HG02885 (cell line): ENCODE data around the gene TMEM131L.
"Not testable (repeated sequence)": the region's sequence is repeated elsewhere in the genome, so short reads cannot be mapped to it uniquely, and the experiment has no call there.

Experiments used
- ATAC-seq: cut with Tn5 transposase; IDR thresholded peaks from one replicate; pipeline ENCODE4 v1.9.1; 2021; ENCODE audit warnings: mild to moderate bottlenecking; ENCODE audit not compliant: unreplicated experiment, poor library complexity

TMEM131L gene

GRCh38 chr4:153448003-153448731 lies 18.0 kb upstream of the TMEM131L start:
- ATAC-seq: no peak

GRCh38 chr4:153449338-153449737 lies 16.8 kb upstream of the TMEM131L start:
- no peak for ATAC-seq

- ATAC-seq: peak; percentile 39
Observed at GRCh38 chr4:153450544-153450917, 15.6 kb upstream of the TMEM131L start.

DNA sequence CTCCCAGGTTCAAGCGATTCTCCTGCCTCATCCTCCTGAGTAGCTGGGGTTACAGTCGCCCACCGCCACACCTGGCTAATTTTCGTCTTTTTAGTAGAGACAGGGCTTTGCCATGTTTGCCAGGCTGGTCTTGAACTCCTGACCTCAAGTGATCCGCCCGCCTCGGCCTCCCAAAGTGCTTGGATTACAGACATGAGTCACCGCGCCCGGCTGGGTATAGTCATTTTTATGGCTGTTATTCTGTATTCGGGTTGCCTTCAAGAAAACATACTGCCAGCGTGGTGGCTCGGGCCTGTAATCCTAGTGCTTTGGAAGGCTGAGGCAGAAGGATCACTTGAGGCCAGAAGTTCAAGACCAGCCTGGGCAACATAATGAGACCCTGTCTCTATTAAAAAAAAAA lies 15.0 kb upstream of the TMEM131L start:
- ATAC-seq: not testable (repeated sequence)

GRCh38 chr4:153451911-153452657 lies 14.1 kb upstream of the TMEM131L start:
- ATAC-seq: no peak

- ATAC-seq: no peak
Observed at GRCh38 chr4:153452658-153453378, 13.3 kb upstream of the TMEM131L start.

- no peak for ATAC-seq
Observed at GRCh38 chr4:153453402-153453801, 12.8 kb upstream of the TMEM131L start.

- no peak for ATAC-seq
Observed at GRCh38 chr4:153458969-153459368, 7.2 kb upstream of the TMEM131L start.

- not testable (repeated sequence) for ATAC-seq
Observed at GRCh38 chr4:153461549-153461948, 4.6 kb upstream of the TMEM131L start.

DNA sequence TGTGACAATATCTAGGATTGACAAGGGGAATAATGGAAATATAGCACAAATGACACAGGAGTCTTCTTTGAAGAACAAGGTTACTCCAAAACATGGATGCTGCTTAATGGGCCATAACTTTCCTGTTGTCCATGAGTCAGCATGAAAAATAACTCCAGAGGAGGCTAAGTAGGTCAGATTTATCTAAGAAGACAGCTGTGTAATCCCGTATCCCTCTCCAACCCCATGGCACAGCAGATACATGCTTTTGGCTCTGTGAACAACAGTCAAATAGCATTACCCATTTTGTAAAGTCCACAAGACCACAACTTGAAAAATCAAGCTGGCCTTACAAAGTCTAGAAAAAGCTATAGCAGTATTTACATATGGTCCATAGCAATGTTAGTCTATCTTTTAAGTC lies 2.1 kb upstream of the TMEM131L start:
- ATAC-seq: no peak

GRCh38 chr4:153465140-153465539 lies 1.0 kb upstream of the TMEM131L start:
- ATAC-seq: no peak

DNA sequence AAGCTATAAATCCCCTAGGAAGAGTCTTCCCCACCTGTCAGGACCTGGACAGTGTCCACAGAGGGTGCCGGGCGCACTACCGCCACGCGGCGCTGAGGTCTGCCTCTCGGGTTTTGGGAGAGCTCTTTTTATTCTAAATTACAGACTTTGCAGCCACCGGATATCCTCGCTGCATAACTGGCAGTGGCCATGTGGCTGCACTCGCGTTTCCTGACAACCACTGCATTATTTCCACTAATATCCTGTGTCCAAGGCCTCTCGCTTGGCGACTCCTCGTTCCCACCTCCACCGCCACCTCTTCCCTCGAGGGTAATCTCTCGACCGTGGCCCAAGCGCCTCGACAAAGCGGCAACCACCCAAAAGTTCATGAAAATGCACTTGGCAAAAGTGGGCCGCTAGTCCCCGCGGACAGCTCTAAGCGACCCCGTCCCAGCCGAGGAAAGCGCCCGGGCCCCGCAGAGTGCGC lies 512 bp upstream of the TMEM131L start:
- peak; percentile 10 for ATAC-seq

- ATAC-seq: peak; percentile 63
Observed at GRCh38 chr4:153466949-153467896, 1.1 kb downstream of the TMEM131L start.

DNA sequence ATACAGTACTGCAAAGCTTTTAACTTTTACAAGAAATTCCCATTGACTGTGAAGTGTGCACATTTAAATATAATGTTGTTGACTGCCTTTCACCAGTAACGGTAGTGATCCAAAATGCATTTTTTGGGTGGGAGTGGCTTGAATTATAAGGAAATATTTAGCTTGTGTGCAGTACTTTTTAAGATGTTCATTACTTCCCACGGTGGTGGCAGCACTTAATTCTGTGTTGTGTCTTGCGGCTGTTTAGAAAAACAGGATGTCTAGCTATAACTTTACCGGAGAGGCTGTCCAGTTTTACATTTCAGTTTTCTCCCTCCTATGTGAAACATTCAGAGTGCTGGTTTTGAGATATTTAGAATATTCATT lies 1.7 kb downstream of the TMEM131L start:
- ATAC-seq: no peak

GRCh38 chr4:153468587-153468986 lies 2.4 kb downstream of the TMEM131L start:
- peak; percentile 19 for ATAC-seq

GRCh38 chr4:153469031-153469430 lies 2.9 kb downstream of the TMEM131L start:
- ATAC-seq: no peak

DNA sequence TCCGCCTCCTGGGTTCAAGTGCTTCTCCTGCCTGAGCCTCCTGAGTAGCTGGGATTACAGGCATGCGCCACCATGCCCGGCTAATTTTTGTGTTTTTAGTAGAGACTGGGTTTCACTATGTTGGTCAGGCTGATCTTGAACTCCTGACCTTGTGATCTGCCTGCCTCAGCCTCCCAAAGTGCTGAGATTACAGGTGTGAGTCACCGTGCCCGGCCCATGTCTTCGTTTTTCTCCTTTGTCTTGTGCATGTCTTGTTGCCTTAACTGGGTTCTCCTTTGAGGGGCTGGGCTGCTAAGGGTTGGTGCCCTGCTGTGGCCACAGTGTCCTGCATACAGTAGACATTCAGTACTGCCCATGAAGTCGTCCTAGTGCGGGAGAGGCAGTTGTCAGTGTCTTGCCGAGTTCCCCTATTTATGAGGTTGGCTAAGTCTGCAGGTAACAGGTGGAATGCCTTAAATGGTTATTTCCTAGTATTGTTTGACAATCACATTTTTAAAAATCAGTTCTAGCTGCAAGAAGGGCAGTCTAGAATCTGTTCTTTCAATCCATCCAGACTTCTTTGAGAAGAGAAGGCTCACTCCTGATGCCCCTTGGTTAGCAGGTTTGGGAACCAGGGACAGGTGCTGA lies 5.0 kb downstream of the TMEM131L start:
- ATAC-seq: not testable (repeated sequence)

GRCh38 chr4:153471698-153472093 lies 5.5 kb downstream of the TMEM131L start:
- ATAC-seq: peak; percentile 28
